WTC11 (cell line): ENCODE measurements around the gene ZNF256. TPM values are rescaled to one million over a fixed set of nuclear protein-coding genes. Genes with fewer than 3 reads are reported as not detected.

ENCODE experiments used
- ATF3 ChIP-seq: sonication (generic); formaldehyde crosslinking; conservative IDR thresholded peaks from 2 replicates; pipeline ENCODE4 v1.8.1; 2022; ENCODE audit warnings: mild to moderate bottlenecking, missing genetic modification reagents
- CDX4 ChIP-seq: fragments of 250-450 bp; sonication (Bioruptor Pico); IDR thresholded peaks from 2 replicates; pipeline ENCODE4 v1.9.0; 2021; ENCODE audit warnings: moderate library complexity, mild to moderate bottlenecking, inconsistent platforms, borderline replicate concordance
- CREM ChIP-seq: sonication (generic); formaldehyde crosslinking; IDR thresholded peaks from 2 replicates; pipeline ENCODE4 v1.8.1; 2022; ENCODE audit warnings: mild to moderate bottlenecking, missing genetic modification reagents, moderate library complexity
- E2F1 ChIP-seq: sonication (generic); formaldehyde crosslinking; IDR thresholded peaks from 2 replicates; pipeline ENCODE4 v1.8.0; 2022; ENCODE audit warnings: mild to moderate bottlenecking, missing genetic modification reagents
- ERG ChIP-seq: fragments of 250-450 bp; sonication (Bioruptor Pico); IDR thresholded peaks from 2 replicates; pipeline ENCODE4 v1.8.0; 2021; ENCODE audit warnings: mild to moderate bottlenecking
- FOXK1 ChIP-seq: sonication (generic); formaldehyde crosslinking; IDR thresholded peaks from 2 replicates; pipeline ENCODE4 v1.8.0; 2022; ENCODE audit warnings: mild to moderate bottlenecking, moderate library complexity, missing genetic modification reagents
- MYBL2 ChIP-seq: sonication (generic); formaldehyde crosslinking; IDR thresholded peaks from 2 replicates; pipeline ENCODE4 v1.8.1; 2023; ENCODE audit warnings: mild to moderate bottlenecking, moderate library complexity, missing genetic modification reagents
- NFE2L1 ChIP-seq: sonication (generic); formaldehyde crosslinking; IDR thresholded peaks from 2 replicates; pipeline ENCODE4 v1.8.1; 2023; ENCODE audit warnings: missing genetic modification reagents
- NFYB ChIP-seq: sonication (generic); formaldehyde crosslinking; conservative IDR thresholded peaks from 2 replicates; pipeline ENCODE4 v1.8.0; 2022; ENCODE audit warnings: low read depth, missing genetic modification reagents
- OVOL2 ChIP-seq: fragments of 250-450 bp; sonication (Bioruptor Pico); IDR thresholded peaks from 2 replicates; pipeline ENCODE4 v1.9.0; 2021; ENCODE audit warnings: mild to moderate bottlenecking, borderline replicate concordance
- PRDM15 ChIP-seq: sonication (generic); formaldehyde crosslinking; IDR thresholded peaks from 2 replicates; pipeline ENCODE4 v1.8.0; 2022; ENCODE audit warnings: missing genetic modification reagents
- PREB ChIP-seq: sonication (generic); formaldehyde crosslinking; IDR thresholded peaks from 2 replicates; pipeline ENCODE4 v1.8.1; 2022; ENCODE audit warnings: mild to moderate bottlenecking, missing genetic modification reagents, moderate library complexity, borderline replicate concordance
- SMAD3 ChIP-seq: sonication (generic); formaldehyde crosslinking; IDR thresholded peaks from 2 replicates; pipeline ENCODE4 v1.8.0; 2022; ENCODE audit warnings: missing genetic modification reagents, mild to moderate bottlenecking, borderline replicate concordance
- SMAD4 ChIP-seq: sonication (generic); formaldehyde crosslinking; IDR thresholded peaks from 2 replicates; pipeline ENCODE4 v1.8.0; 2022; ENCODE audit warnings: mild to moderate bottlenecking, missing genetic modification reagents
- TEAD1 ChIP-seq: sonication (generic); formaldehyde crosslinking; IDR thresholded peaks from 2 replicates; pipeline ENCODE4 v1.8.0; 2022; ENCODE audit warnings: mild to moderate bottlenecking, missing genetic modification reagents
- ZBTB21 ChIP-seq: sonication (generic); formaldehyde crosslinking; IDR thresholded peaks from 2 replicates; pipeline ENCODE4 v1.8.1; 2023; ENCODE audit warnings: mild to moderate bottlenecking, missing genetic modification reagents, borderline replicate concordance
- ZNF121 ChIP-seq: sonication (generic); formaldehyde crosslinking; IDR thresholded peaks from 2 replicates; pipeline ENCODE4 v1.8.0; 2023; ENCODE audit warnings: missing genetic modification reagents
- ZNF219 ChIP-seq: sonication (generic); formaldehyde crosslinking; IDR thresholded peaks from 2 replicates; pipeline ENCODE4 v1.8.0; 2023; ENCODE audit warnings: missing genetic modification reagents, mild to moderate bottlenecking, borderline replicate concordance
- ZNF232 ChIP-seq: sonication (generic); formaldehyde crosslinking; IDR thresholded peaks from 2 replicates; pipeline ENCODE4 v1.8.0; 2022; ENCODE audit warnings: mild to moderate bottlenecking, missing genetic modification reagents
- ZNF281 ChIP-seq: sonication (generic); formaldehyde crosslinking; IDR thresholded peaks from 2 replicates; pipeline ENCODE4 v1.8.0; 2023; ENCODE audit warnings: mild to moderate bottlenecking, missing genetic modification reagents
- ZNF396 ChIP-seq: fragments of 250-450 bp; sonication (Bioruptor Pico); IDR thresholded peaks from 2 replicates; pipeline ENCODE4 v1.8.0; 2021; ENCODE audit warnings: mild to moderate bottlenecking, moderate library complexity, borderline replicate concordance
- ZNF425 ChIP-seq: fragments of 250-450 bp; sonication (Bioruptor Pico); conservative IDR thresholded peaks from 2 replicates; pipeline ENCODE4 v1.9.0; 2021; ENCODE audit warnings: mild to moderate bottlenecking
- ZSCAN18 ChIP-seq: fragments of 250-450 bp; sonication (Bioruptor Pico); IDR thresholded peaks from 2 replicates; pipeline ENCODE4 v2.1.2; 2022; ENCODE audit warnings: mild to moderate bottlenecking, moderate library complexity
- total RNA-seq: library from RNA; stranded (reverse); gene quantifications from 3 replicates; pipeline ENCODE4 v1.2.3, GENCODE V29; 2021

ZNF256 gene
- total RNA-seq, 1 experiment from 2014 or later, result 17.9 TPM

- TF ChIP-seq ZNF281 (CRISPR knock-in tag), result no peak
- no peak; the same call in 1 of the 2 replicates for TF ChIP-seq ERG (CRISPR knock-in tag)
- TF ChIP-seq FOXK1, result no peak
- peak; percentile 87 for TF ChIP-seq PRDM15 (CRISPR knock-in tag)
- no peak for TF ChIP-seq OVOL2 (CRISPR knock-in tag)
- TF ChIP-seq ZBTB21 (CRISPR knock-in tag), result no peak
- 0 out of 2 replicates have a peak, but pooled peaks have one; percentile 26 for TF ChIP-seq NFE2L1 (CRISPR knock-in tag)
- no peak for TF ChIP-seq ZNF121
- peak; percentile 77 for TF ChIP-seq NFYB (CRISPR knock-in tag)
- no peak for TF ChIP-seq ZSCAN18
- TF ChIP-seq TEAD1 (CRISPR knock-in tag), result no peak
- TF ChIP-seq CREM, result no peak
- TF ChIP-seq ZNF396 (CRISPR knock-in tag), result no peak
- no peak for TF ChIP-seq CDX4
- TF ChIP-seq MYBL2, result 0 out of 2 replicates have a peak, but pooled peaks have one; percentile 60
- TF ChIP-seq ATF3 (CRISPR knock-in tag), result no peak
- 0 out of 2 replicates have a peak, but pooled peaks have one; percentile 50 for TF ChIP-seq ZNF232 (CRISPR knock-in tag)
- TF ChIP-seq ZNF219, result no peak
- TF ChIP-seq PREB, result no peak
- no peak for TF ChIP-seq SMAD3 (CRISPR knock-in tag)
- TF ChIP-seq SMAD4 (CRISPR knock-in tag), result 0 out of 2 replicates have a peak, but pooled peaks have one; percentile 41
- TF ChIP-seq E2F1 (CRISPR knock-in tag), result no peak
- no peak for TF ChIP-seq ZNF425
Observed at GRCh38 chr19:57934820-57935665, 12.5 kb downstream of the ZNF256 start, which contains the start of gene ZNF418 (continued).
